Daoy (cell line): ENCODE measurements around the gene CYP1B1. TPM values are rescaled to one million over a fixed set of nuclear protein-coding genes. Genes with fewer than 3 reads are reported as not detected.
"Not testable (repeated sequence)": the region's sequence is repeated elsewhere in the genome, so short reads cannot be mapped to it uniquely, and the experiment has no call there.

Experiments used
- DNase-seq: peaks from one replicate; pipeline ENCODE4 v3.0.0-alpha.2; 2015; ENCODE audit warnings: low read depth
- total RNA-seq: library from RNA; depleted of rRNA; stranded (reverse); fragments of >200 nt; shearing (Covaris generic); gene quantifications from 2 replicates; pipeline ENCODE4 v1.2.3, GENCODE V29; 2014

CYP1B1 gene
- total RNA-seq, 1 experiment from 2014 or later, result 35.0 TPM

- DNase-seq, result no peak
Observed at GRCh38 chr2:38099099-38100028, 23.4 kb upstream of the CYP1B1 start.

- DNase-seq, result peak; percentile 64
Observed at GRCh38 chr2:38098421-38099098, 22.6 kb upstream of the CYP1B1 start.

DNA sequence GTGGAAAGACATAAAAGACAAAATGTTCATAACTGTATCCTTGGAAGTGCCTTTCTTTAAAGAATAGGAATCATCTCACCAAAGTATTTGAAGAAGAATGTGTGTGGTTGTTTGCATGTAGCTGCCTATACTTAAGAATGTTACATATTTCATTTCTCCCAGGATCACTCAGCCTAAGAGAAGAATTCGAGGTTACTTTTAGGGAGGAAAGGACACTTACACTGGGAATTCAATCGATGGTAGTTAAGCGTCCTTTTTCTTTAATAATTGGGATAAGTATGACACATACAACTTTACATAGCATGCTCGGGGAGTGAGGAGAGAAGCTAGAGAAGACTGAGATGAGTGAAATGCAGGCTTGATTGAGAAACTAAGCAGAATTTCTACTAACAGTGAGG is 22.0 kb upstream of the CYP1B1 start:
- no peak for DNase-seq

DNA sequence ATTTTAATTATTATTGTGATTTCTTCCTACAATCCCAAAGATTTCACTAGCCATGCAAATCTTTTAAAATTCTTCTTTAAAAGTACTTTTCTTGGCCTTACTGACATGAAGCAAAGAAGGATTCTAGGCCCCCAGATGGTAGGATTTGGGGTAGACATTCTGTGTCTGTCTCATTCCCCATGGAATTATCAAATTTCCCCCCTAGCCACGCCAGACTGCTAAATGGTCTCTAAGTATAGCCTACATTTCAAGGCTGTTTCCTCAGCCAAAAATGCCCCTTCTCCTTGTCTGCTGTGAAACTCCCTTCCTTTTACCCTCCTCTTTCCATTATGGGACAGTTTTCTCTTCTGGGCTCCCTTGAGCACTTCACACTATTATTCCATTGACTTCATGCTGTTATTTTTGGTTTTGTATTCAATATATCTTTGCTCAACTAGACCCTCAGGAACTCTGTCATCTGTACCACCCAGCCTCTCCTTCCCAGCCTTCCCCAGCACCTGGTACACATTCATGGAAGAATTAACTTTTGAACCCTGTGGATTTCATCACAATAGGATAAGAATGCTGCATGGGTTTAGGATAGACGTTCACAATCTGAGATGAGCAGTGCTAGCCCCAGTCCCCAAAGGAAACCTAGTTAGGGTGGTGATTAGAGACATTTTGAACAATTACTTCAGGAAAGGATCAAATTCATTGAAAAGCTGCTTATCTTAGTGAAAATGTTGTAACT is 21.5 kb upstream of the CYP1B1 start:
- no peak for DNase-seq

- peak; percentile 92 for DNase-seq
Observed at GRCh38 chr2:38095996-38096861, 20.3 kb upstream of the CYP1B1 start.

DNA sequence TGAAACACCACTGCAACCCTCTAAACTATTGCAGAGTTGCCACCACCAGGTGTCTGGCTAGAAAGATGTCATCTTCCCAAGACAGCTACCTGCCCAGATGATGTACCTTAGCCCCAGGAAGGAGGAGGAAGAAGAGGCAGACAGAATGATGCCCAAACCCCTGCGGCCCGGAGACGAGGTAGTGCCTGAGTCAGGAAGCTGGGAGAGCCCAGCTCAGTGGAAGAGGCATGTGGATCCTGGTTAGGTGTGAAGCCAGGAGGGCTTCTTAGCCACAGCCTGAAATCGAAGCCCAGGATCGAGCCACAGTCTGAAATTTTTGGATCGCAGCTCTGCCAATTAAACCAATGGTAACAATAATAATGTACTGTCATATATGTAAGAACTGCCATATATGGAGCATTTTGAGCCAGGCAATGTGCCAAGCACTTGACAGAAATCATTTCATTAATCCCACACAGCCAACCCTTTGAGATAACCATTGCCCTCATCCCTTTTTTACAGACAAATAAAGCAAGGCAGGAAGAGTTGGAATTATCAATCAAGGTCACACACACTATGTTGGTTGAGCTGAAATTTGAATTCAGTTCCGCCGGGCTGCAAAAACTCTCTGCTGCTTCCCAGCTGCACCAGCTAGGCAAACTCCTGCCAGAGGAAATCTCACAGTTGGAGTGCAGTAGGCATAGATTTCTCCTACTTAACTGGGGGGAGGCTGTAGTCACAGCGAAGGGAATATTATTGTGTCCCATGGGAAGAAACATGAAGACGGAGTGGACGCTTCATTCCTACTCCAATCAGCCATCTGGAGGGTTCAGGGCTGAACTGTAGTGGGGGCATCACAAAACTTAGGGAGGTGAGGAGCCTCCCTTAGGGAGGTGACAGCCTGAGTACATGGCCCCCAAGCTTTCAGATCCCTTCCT is 19.4 kb upstream of the CYP1B1 start:
- no peak for DNase-seq

GRCh38 chr2:38093527-38094165 is 17.7 kb upstream of the CYP1B1 start:
- peak; percentile 61 for DNase-seq

DNA sequence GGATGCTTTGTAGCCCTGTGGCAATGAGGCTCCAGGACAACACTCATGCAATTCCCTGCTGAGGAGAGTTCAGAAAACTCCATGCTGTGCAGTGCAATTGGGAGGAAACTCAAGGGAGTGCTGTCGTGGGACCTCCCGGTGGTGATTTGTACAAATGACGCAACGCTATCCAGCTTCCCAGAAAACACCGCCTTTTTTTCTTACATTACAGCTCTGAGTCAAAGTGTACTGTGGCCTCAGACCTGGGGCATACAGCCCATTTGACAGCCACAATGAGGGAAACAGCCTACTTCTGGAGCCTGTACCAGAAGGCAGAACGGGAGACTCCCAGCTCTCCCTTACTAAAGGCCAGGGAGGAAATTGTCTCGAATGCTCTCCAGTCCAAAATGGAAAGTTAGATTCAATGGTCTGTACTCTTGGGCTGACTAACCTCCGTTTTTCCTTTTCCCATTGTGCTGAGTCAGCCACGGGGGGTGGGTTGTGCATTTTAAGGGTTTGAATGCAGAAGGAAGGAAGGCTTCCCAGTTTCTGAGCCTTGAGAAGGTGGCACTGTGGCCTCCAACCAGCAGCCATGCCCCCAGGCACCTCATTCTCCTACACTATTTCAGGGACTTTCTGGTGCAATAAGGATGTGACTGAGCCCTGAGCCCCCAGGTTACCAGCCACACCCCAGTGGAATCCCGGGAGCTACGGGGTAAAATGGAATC is 16.4 kb upstream of the CYP1B1 start:
- peak; percentile 84 for DNase-seq

DNA sequence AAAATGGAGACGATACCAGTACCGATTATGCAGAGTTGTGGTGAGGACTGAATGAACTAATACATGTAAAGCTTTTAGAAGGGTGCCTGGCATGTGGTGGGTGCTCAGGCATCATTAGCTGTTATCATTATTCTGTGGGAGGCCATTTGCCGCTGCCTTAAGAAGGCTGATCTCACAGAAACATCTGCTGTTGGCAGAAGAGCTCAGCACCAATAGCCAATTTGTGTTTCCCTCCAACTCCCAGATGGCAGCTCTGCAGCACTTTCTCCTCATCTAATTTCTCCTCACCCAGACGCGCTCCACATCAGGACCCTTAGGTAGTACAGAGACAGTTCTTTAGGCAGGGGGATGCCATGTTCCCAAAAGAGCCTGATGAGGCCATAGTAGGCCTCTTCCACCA is 15.8 kb upstream of the CYP1B1 start:
- no peak for DNase-seq

GRCh38 chr2:38090928-38091327 is 15.0 kb upstream of the CYP1B1 start:
- no peak for DNase-seq

DNA sequence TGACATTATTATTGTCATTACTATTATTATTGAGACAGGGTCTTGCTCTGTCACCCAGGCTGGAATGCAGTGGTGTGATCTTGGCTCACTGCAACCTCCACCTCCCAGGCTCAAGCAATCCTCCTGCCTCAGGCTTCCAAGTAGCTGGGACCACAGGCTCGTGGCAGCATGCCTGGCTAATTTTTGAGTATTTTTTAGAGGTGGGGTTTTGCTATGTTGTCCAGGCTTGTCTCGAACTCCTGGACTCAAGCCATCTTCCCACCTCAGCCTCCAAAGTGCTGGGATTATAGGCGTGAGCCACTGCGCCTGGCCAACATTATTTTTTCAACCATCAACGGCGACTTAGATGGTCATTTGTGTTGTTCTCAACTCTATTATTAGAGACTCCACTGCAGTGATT is 14.3 kb upstream of the CYP1B1 start:
- not testable (repeated sequence) for DNase-seq

DNA sequence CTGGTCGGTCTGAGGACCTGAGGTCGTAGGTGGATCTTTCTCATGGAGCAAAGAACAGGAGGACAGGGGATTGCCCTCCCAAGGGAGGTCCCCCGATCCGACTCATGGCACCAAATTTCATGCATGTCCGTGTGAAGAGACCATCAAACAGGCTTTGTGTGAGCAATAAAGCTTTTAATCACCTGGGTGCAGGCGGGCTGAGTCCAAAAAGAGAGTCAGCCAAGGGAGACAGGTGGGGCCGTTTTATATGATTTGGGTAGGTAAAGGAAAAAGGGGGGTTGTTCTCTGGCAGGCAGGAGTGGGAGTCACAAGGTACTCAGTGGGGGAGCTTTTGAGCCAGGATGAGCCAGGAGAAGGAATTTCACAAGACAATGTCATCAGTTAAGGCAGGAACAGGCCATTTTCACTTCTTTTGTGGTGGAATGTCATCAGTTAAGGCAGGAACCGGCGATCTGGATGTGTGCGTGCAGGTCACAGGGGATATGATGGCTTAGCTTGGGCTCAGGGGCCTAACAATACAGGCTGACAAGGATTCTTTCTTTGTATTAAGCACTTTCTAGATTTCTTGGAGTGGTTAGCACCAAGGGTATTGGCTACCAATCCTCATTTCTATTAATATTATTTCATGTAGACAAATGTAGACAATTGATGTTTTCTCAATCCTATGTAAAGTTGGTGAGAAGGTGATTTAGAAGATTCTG is 10.2 kb upstream of the CYP1B1 start:
- not testable (repeated sequence) for DNase-seq

DNA sequence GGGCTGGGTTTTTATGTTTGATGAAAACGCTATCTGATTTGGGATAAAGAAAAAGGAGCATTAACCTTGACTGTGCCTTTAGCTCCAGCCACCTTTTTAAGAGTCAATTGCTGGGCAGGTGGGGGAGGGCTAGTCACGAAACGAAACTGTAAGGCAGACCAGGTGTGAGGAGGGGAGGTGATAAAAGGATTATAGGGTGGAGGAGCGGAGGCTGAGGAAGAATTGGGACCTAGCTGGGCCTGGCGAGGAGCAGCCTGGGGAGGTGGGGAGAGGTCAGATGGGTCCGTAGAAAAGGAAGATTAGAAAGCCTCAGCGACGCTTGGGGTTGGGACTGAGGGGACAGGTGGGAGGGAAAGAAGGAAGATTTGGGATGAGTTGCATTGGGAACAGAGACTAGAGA is 8.6 kb upstream of the CYP1B1 start:
- DNase-seq, result not testable (repeated sequence)

- not testable (repeated sequence) for DNase-seq
Observed at GRCh38 chr2:38082727-38083126, 6.8 kb upstream of the CYP1B1 start.

DNA sequence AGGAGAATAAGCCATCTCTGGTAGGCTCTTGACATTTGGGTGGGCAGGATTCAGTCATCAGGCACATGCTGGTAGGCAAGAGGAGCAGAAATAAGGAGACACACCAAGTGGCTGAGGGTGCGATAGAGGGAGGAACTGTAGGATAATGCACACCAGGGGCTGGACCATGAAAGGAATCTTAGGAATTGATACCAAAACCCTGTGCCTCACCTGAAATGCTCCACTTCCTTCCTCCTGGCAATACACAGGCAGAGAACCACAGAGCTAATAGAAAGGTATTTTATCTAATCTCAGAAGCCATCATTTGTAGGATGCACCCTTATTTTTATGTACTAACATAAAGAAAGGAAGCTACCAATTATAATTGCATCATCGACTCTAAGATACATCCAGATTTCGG is 4.4 kb upstream of the CYP1B1 start:
- DNase-seq, result no peak

- DNase-seq, result no peak
Observed at GRCh38 chr2:38079116-38080052, 3.4 kb upstream of the CYP1B1 start.

DNA sequence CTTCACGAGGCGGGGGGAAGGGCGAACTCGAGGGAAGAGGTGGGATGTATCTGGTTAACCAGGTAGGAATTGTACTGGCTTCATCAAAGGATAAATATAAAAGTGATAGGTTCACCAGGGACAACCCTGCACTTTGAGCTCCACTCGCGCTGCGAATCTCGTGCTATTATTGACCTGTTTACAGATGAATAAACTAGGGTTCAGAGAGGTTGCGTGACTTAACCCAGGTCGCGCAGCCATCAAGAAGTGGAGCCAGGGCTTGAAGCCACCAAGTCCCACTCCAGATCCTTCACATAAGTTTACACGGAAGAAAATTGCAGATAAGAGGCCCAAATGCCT is 1.4 kb upstream of the CYP1B1 start:
- DNase-seq, result no peak
